ENCODE data around the gene C3. TPM values are rescaled to one million over a fixed set of nuclear protein-coding genes. Genes with fewer than 3 reads are reported as not detected.
"Not testable (repeated sequence)": the region's sequence is repeated elsewhere in the genome, so short reads cannot be mapped to it uniquely, and the experiment has no call there.

C3 gene
- 157 and 2,273 TPM in 2 replicates for total RNA-seq

GRCh38 chr19:6720369-6721137 lies at the start of gene C3:
Gene C3 (minus strand): TSS chr19:6720650. CDS start chr19:6720589, 61 bp downstream.
- peak; percentile 84 for DNase-seq (ENCODE audit: low read depth)

- no peak for DNase-seq (ENCODE audit: low read depth)
Measured at GRCh38 chr19:6769006-6769619, 48.7 kb upstream of the C3 start.

GRCh38 chr19:6768236-6768785 lies 47.9 kb upstream of the C3 start:
- DNase-seq (ENCODE audit: low read depth): no peak

- peak; percentile 62 for DNase-seq (ENCODE audit: low read depth)
Measured at GRCh38 chr19:6767357-6768235, 47.1 kb upstream of the C3 start, which contains the start of gene SH2D3A. Gene SH2D3A (minus strand): TSS chr19:6767435. CDS start chr19:6763748, 3,687 bp downstream.

- DNase-seq (ENCODE audit: low read depth): peak; percentile 30
Measured at GRCh38 chr19:6767081-6767356, 46.6 kb upstream of the C3 start.

- DNase-seq (ENCODE audit: low read depth): no peak
Measured at GRCh38 chr19:6766357-6767080, 46.1 kb upstream of the C3 start.

- DNase-seq (ENCODE audit: low read depth): peak; percentile 70
Measured at GRCh38 chr19:6765738-6766356, 45.4 kb upstream of the C3 start.

GRCh38 chr19:6762253-6762797 lies 41.9 kb upstream of the C3 start:
- not testable (repeated sequence) for DNase-seq (ENCODE audit: low read depth)

GRCh38 chr19:6761053-6761676 lies 40.7 kb upstream of the C3 start:
- DNase-seq (ENCODE audit: low read depth): no peak

GRCh38 chr19:6760606-6761005 lies 40.2 kb upstream of the C3 start:
- DNase-seq (ENCODE audit: low read depth): no peak

GRCh38 chr19:6754653-6755463 lies 34.4 kb upstream of the C3 start:
- no peak for DNase-seq (ENCODE audit: low read depth)

GRCh38 chr19:6754136-6754535 lies 33.7 kb upstream of the C3 start:
- no peak for DNase-seq (ENCODE audit: low read depth)

GRCh38 chr19:6753178-6754031 lies 33.0 kb upstream of the C3 start:
- peak; percentile 60 for DNase-seq (ENCODE audit: low read depth)

GRCh38 chr19:6752256-6753177 lies 32.1 kb upstream of the C3 start:
- DNase-seq (ENCODE audit: low read depth): no peak

- DNase-seq (ENCODE audit: low read depth): no peak
Measured at GRCh38 chr19:6751189-6751588, 30.7 kb upstream of the C3 start.

GRCh38 chr19:6750062-6750461 lies 29.6 kb upstream of the C3 start:
- no peak for DNase-seq (ENCODE audit: low read depth)

- DNase-seq (ENCODE audit: low read depth): not testable (repeated sequence)
Measured at GRCh38 chr19:6748543-6748942, 28.1 kb upstream of the C3 start.
